Amygdala (tissue), 56 donors: ENCODE results near the gene PTCHD4.

ENCODE experiments used
- DNase-seq, 56 donors: peaks; one replicate each; lab custom pipeline; 2025; lab: John Stamatoyannopoulos, UW

Gene PTCHD4

GRCh38 chr6:48100588-48100895 is 10.5 kb downstream of the PTCHD4 start:
- DNase-seq: no peak

GRCh38 chr6:48099713-48100587 is 11.0 kb downstream of the PTCHD4 start:
- DNase-seq: no peak

GRCh38 chr6:48098923-48099322 is 12.1 kb downstream of the PTCHD4 start:
- peak in 8 of 56 donors; percentile 2 to 15 (median 6) for DNase-seq

GRCh38 chr6:48092550-48093217 is 18.3 kb downstream of the PTCHD4 start:
- no peak for DNase-seq

- no peak for DNase-seq
Observed at GRCh38 chr6:48090546-48090945, 20.5 kb downstream of the PTCHD4 start.

- no peak for DNase-seq
Observed at GRCh38 chr6:48087448-48087847, 23.5 kb downstream of the PTCHD4 start.

GRCh38 chr6:48086187-48086586 is 24.8 kb downstream of the PTCHD4 start:
- no peak for DNase-seq

- DNase-seq: no peak
Observed at GRCh38 chr6:48085131-48085741, 25.8 kb downstream of the PTCHD4 start.

- no peak for DNase-seq
Observed at GRCh38 chr6:48084201-48084600, 26.8 kb downstream of the PTCHD4 start.

- no peak for DNase-seq
Observed at GRCh38 chr6:48080227-48081009, 30.6 kb downstream of the PTCHD4 start.

- no peak for DNase-seq
Observed at GRCh38 chr6:48078120-48078519, 32.9 kb downstream of the PTCHD4 start.

- no peak for DNase-seq
Observed at GRCh38 chr6:48075181-48075580, 35.8 kb downstream of the PTCHD4 start.

- DNase-seq: no peak
Observed at GRCh38 chr6:48073976-48074767, 36.8 kb downstream of the PTCHD4 start.

GRCh38 chr6:48071833-48072232 is 39.2 kb downstream of the PTCHD4 start:
- no peak for DNase-seq

GRCh38 chr6:48069280-48069679 is 41.7 kb downstream of the PTCHD4 start:
- DNase-seq: peak in 8 of 56 donors; percentile 2 to 28 (median 8)

GRCh38 chr6:48068278-48069251 is 42.4 kb downstream of the PTCHD4 start:
- DNase-seq: peak in 17 of 56 donors; percentile 4 to 51 (median 35)

GRCh38 chr6:48067886-48068277 is 43.1 kb downstream of the PTCHD4 start:
- no peak for DNase-seq

GRCh38 chr6:48067148-48067712 is 43.8 kb downstream of the PTCHD4 start:
- no peak for DNase-seq
